Measurements from ENCODE around the gene NOTCH3.

NOTCH3 gene

GRCh38 chr19:15122331-15123030 lies 78.3 kb downstream of the NOTCH3 start:
- no peak for DNase-seq (ENCODE audit: low spot score)

- no peak for DNase-seq (ENCODE audit: low spot score)
Observed at GRCh38 chr19:15120135-15121026, 80.4 kb downstream of the NOTCH3 start.

GRCh38 chr19:15118789-15119494 lies 81.9 kb downstream of the NOTCH3 start:
- no peak for DNase-seq (ENCODE audit: low spot score)

GRCh38 chr19:15118248-15118647 lies 82.5 kb downstream of the NOTCH3 start:
- DNase-seq (ENCODE audit: low spot score): no peak

- DNase-seq (ENCODE audit: low spot score): no peak
Observed at GRCh38 chr19:15116856-15117255, 83.9 kb downstream of the NOTCH3 start.

GRCh38 chr19:15115762-15116615 lies 84.8 kb downstream of the NOTCH3 start:
- no peak for DNase-seq (ENCODE audit: low spot score)

GRCh38 chr19:15115080-15115479 lies 85.7 kb downstream of the NOTCH3 start:
- no peak for DNase-seq (ENCODE audit: low spot score)

GRCh38 chr19:15114153-15114540 lies 86.6 kb downstream of the NOTCH3 start:
- DNase-seq (ENCODE audit: low spot score): no peak

- DNase-seq (ENCODE audit: low spot score): no peak
Observed at GRCh38 chr19:15113245-15114152, 87.3 kb downstream of the NOTCH3 start.

- no peak for DNase-seq (ENCODE audit: low spot score)
Observed at GRCh38 chr19:15112385-15112784, 88.4 kb downstream of the NOTCH3 start.

GRCh38 chr19:15111758-15112157 lies 89.0 kb downstream of the NOTCH3 start:
- DNase-seq (ENCODE audit: low spot score): no peak

- DNase-seq (ENCODE audit: low spot score): no peak
Observed at GRCh38 chr19:15110418-15110815, 90.4 kb downstream of the NOTCH3 start.

GRCh38 chr19:15109768-15110417 lies 90.9 kb downstream of the NOTCH3 start:
- no peak for DNase-seq (ENCODE audit: low spot score)
